NCI-H748 (cell line): ENCODE results near the gene TRPM6.

ENCODE experiments used
- DNase-seq: peaks from one replicate; lab custom pipeline; 2025; ENCODE audit not compliant: unreplicated experiment; lab: John Stamatoyannopoulos, UW

TRPM6 gene

DNA sequence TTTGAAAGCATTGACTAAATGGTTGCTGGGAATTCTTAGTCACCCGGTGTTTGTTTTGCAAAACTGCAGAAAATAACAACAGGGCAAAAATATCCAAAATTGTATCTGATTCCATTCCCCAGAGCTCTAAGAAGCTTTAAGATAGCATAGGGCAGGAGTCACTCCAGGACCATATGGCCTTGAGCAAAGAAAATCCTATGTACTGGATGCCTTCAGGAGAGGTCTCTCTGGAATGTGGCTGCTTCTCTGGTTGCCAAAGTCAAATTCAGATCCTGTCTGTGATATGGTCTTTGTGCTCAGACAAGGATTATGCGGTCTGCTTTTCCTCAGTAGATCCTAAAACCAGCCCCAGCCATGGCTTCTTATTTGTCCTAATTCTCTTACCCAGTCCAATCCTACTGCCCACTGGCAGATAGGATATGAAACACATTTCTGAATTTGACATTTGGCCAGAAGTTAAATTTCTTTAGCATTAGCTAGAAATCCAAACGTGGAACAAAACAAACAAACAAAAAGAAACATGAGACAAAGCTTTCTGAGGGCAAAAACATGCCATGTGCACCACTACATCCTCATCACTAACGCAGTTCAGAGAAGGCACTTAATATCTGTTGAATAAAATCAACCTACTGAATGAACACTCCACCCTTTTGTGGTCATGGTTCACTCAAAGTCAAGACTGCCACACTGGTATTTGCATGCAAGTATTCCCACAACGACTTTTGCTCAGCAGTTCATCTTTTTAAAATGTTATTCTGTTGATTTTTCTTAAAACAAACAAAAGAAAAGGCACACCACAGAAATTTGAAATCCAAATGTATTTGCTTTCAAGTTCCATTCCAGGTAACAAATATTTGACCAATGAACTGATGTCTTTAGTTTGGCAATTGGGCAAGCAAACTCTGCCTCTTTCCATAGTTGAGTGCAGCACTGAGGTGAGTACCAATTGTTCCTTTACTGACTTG is 165.7 kb downstream of the TRPM6 start:
- DNase-seq, result no peak

DNA sequence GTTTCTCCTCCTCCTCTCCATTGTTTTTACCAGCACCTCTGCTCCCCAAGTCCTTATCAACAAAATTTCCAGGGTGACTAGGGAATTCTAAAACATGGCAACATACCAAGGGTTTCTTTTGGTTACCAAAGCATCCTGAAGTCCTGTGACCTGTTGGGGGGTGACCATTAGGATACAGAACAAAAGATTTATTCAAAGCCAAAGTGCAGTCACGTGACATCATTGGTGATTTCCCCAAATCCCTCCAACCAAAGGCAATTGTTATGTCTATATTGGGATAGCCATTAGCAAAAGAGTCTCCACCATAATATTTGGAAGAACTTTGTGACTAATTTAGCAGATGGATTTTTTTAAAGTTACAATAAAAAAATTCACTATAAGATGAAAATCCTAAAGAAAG is 168.4 kb downstream of the TRPM6 start:
- DNase-seq, result no peak

DNA sequence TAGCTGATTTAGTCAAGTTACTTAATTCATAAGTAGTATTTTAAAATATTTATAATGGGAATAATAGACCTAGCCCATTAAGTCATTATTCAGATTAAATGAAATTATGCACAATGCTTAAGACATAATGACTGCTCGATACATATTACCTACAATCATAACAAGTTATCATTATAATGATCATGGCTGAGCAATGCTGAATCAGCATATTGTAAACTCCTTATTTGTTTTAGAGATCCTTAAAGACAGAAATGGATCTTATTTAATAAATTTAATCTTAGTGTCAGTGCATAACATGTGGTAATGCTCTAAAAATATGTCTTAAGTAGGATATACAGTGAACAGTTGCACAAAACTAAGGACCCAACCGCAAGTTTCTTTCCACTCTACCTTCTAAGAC is 169.0 kb downstream of the TRPM6 start:
- DNase-seq, result no peak

DNA sequence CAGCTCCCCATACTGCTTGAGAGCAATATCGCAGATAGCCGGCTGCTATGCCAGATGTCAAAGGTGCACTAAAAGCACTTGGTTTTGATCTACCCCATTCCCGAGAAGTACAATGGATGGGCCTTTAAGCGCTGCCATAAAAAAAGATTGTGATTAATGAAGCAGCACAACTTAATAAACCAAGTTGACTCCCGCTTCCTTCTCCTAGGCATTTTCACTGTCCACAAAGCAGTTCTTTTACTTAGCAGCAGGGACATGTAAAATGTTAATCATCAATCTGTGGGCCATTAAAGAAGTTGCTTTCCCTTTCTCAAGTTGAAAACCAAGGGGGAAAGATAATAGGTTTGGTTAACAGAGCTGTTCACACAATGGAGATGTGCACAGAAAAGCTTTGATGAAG is 176.4 kb downstream of the TRPM6 start:
- DNase-seq, result no peak

DNA sequence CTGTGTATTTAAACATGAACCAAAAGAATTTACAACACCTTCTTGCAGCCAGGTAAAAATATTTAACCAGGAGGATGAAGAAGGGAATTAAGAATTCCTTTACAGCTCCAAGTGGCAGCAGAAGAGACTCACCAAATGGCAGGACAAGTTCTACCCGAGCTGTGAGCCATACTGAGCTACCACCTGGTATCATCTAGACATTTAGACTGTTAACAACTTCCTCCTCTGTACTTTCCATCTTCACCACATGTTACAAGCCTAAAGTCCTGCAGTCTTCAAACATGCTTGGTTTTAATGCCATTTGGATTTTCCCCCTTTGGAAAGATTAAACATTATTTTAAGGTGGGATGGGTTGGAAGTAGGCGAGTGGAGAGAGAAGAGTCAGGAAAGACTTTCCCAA is 190.2 kb downstream of the TRPM6 start:
- DNase-seq, result no peak

DNA sequence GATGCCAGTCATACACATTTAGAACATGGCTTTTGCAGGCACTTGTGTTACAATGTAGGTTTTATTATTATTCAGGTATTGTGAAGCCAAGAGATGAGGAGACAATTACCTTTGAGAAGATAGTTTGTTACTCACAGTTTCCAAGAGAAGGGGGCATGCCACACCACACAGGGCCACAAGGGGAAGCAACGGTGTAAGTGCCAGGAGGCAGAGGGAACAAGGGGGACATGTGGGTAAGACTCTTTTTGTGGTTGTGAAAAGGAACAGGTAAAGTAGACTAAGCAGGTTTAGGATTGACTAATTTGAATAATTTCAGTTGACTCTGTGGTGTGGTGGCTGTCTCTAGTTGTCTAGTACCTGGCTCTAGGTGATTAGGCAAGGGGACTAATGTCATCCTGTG is 191.2 kb downstream of the TRPM6 start:
- no peak for DNase-seq

DNA sequence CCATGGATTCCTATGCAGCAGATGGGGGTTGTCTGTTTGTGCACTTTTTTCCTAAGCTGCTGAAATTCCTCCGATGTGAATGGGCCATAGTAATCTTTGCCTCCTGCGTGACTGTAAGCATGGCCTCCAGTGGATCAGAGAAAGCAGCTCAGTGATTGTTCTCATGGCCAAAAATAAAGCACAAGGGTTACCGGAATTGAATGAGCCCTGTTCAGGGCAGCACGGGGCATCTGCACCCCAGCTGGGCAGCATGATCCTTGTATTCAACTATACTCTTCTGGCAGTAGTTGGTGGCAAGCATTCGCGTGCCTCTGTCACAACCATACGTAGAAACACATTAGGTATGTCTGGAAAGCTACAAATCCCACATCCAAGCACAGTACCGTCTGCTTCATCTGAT is 196.7 kb downstream of the TRPM6 start:
- no peak for DNase-seq

DNA sequence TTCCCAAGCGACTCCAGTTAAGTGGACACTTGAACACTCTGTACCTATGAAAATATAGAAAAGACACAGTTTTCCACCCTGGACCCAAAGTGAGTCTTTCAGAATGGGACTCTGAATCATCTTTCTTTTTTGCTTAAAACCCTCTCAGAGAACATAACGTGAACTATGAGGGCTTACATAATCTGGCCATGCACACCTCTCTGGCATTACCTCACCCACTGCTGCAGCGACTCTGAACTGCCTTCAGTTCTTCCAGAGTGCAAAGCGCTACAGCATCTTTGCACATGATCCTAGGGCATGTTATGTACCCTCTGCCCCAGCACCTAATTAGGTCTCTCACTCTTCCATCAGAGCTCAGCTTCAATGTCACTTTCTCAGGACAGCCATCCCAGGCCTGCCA is 204.4 kb downstream of the TRPM6 start:
- no peak for DNase-seq

DNA sequence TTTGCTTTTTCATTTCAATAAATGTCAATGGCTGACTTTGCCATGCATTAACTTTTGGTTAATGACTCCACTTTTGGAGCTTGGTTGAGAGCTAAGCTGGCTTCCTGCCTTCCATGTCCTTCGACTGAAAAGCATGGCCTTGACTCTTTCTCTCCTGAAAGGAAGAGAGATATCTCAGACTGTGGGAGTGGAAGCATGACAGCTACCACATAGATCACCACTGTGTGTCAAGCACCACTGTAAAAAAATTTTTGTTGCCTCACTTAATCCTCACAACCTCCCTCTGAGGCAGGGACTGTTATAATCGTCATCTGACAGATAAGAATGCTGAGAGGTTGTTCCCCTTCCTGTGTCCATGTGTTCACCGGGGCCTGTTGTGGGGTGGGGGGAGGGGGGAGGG is 205.8 kb downstream of the TRPM6 start:
- DNase-seq, result no peak

DNA sequence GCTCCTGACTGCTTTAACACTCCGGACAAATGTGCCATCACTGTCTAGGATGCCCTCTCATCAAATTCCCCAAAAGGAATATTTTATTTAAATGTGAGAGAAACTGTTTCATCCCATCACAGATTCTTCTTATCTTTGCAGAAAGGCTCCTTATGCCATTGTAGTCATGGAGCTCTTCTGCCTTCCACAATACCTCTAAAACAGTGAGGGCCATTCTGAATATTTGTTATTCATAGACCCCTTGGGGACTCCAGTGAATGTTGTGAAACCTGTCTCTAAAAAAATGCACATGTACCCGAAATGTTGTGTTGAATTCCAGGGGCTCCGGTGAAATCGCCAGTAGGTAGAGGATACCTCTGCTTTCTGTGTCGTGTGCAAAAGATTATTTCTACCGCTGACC is 213.6 kb downstream of the TRPM6 start:
- DNase-seq, result no peak
